ENCODE measurements around the gene PCED1B.

PCED1B gene

GRCh38 chr12:47067771-47068431, 11.5 kb upstream of the PCED1B start:
- no peak for DNase-seq (ENCODE audit: low read depth in 2 of 2)

GRCh38 chr12:47068539-47068938, 10.9 kb upstream of the PCED1B start:
- DNase-seq (ENCODE audit: low read depth in 2 of 2), result no peak

GRCh38 chr12:47070310-47070709, 9.1 kb upstream of the PCED1B start:
- DNase-seq (ENCODE audit: low read depth in 2 of 2), result no peak

- DNase-seq (ENCODE audit: low read depth in 2 of 2), result no peak
These were observed 8.1 kb upstream of the PCED1B start for GRCh38 chr12:47071241-47071852.

GRCh38 chr12:47073951-47074350, 5.5 kb upstream of the PCED1B start:
- no peak for DNase-seq (ENCODE audit: low read depth in 2 of 2)

GRCh38 chr12:47074757-47075156, 4.7 kb upstream of the PCED1B start:
- DNase-seq (ENCODE audit: low read depth in 2 of 2), result no peak

GRCh38 chr12:47075192-47076084, 4.0 kb upstream of the PCED1B start:
- DNase-seq (ENCODE audit: low read depth in 2 of 2), result no peak

- DNase-seq (ENCODE audit: low read depth in 2 of 2), result no peak
These were observed 2.0 kb upstream of the PCED1B start for GRCh38 chr12:47077206-47078085.

GRCh38 chr12:47078086-47078395, 1.4 kb upstream of the PCED1B start:
- no peak for DNase-seq (ENCODE audit: low read depth in 2 of 2)

GRCh38 chr12:47078733-47079467, 521 bp upstream of the PCED1B start:
- peak; percentile 19 to 23 for DNase-seq (ENCODE audit: low read depth in 2 of 2)

GRCh38 chr12:47079981-47080724, 732 bp downstream of the PCED1B start:
- DNase-seq (ENCODE audit: low read depth in 2 of 2), result peak in 1 of 2 donors; percentile 10

GRCh38 chr12:47080725-47081502, 1.5 kb downstream of the PCED1B start:
- DNase-seq (ENCODE audit: low read depth in 2 of 2), result peak; percentile 47 to 54

- no peak for DNase-seq (ENCODE audit: low read depth in 2 of 2)
These were observed 2.9 kb downstream of the PCED1B start for GRCh38 chr12:47082283-47082682.

- DNase-seq (ENCODE audit: low read depth in 2 of 2), result no peak
These were observed 3.6 kb downstream of the PCED1B start for GRCh38 chr12:47082796-47083621.

GRCh38 chr12:47084172-47084571, 4.8 kb downstream of the PCED1B start:
- no peak for DNase-seq (ENCODE audit: low read depth in 2 of 2)

- DNase-seq (ENCODE audit: low read depth in 2 of 2), result no peak
These were observed 6.4 kb downstream of the PCED1B start for GRCh38 chr12:47085815-47086252.

GRCh38 chr12:47087088-47087688, 7.8 kb downstream of the PCED1B start:
- no peak for DNase-seq (ENCODE audit: low read depth in 2 of 2)
